Measurements from ENCODE around the gene PIGS. TPM values are rescaled to one million over a fixed set of nuclear protein-coding genes. Genes with fewer than 3 reads are reported as not detected.

The PIGS gene
- total RNA-seq, 1 donor from 2014 or later, result 65.0 TPM

GRCh38 chr17:28527859-28528258 is 43.5 kb downstream of the PIGS start:
- Mint-ChIP-seq H3K27ac (no peak overlapping the region), H3K4me3 (ENCODE audit: low read depth) (no peak overlapping the region), H3K36me3 (ENCODE audit: insufficient read depth) (no peaks in the 10 kb centered on the region), H3K27me3 (peaks cover 4% of the 10 kb centered on the region), H3K4me1 (ENCODE audit: low read depth) (peaks cover 15% of the 10 kb centered on the region), H3K9me3 (ENCODE audit: low read depth) (no peaks in the 10 kb centered on the region)
- TF ChIP-seq, protein P1, sequence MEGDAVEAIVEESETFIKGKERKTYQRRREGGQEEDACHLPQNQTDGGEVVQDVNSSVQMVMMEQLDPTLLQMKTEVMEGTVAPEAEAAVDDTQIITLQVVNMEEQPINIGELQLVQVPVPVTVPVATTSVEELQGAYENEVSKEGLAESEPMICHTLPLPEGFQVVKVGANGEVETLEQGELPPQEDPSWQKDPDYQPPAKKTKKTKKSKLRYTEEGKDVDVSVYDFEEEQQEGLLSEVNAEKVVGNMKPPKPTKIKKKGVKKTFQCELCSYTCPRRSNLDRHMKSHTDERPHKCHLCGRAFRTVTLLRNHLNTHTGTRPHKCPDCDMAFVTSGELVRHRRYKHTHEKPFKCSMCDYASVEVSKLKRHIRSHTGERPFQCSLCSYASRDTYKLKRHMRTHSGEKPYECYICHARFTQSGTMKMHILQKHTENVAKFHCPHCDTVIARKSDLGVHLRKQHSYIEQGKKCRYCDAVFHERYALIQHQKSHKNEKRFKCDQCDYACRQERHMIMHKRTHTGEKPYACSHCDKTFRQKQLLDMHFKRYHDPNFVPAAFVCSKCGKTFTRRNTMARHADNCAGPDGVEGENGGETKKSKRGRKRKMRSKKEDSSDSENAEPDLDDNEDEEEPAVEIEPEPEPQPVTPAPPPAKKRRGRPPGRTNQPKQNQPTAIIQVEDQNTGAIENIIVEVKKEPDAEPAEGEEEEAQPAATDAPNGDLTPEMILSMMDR (IDR thresholded peaks at IDR 0.05; ENCODE audit: unreplicated experiment), result no peak
- no peak for DNase-seq (ENCODE audit: low spot score, unreplicated experiment)

GRCh38 chr17:28527181-28527681 is 44.1 kb downstream of the PIGS start:
- H3K27ac Mint-ChIP-seq, result peak overlapping the region; percentile 39
- TF ChIP-seq, protein P1 (IDR thresholded peaks at IDR 0.05; ENCODE audit: unreplicated experiment), result no peak
- no peak overlapping the region for H3K4me3 Mint-ChIP-seq (ENCODE audit: low read depth)
- peaks cover 15% of the 10 kb centered on the region for H3K4me1 Mint-ChIP-seq (ENCODE audit: low read depth)
- H3K36me3 Mint-ChIP-seq (ENCODE audit: insufficient read depth), result no peaks in the 10 kb centered on the region
- H3K27me3 Mint-ChIP-seq, result peaks cover 4% of the 10 kb centered on the region
- no peak for DNase-seq (ENCODE audit: low spot score, unreplicated experiment)
- no peaks in the 10 kb centered on the region for H3K9me3 Mint-ChIP-seq (ENCODE audit: low read depth)

DNA sequence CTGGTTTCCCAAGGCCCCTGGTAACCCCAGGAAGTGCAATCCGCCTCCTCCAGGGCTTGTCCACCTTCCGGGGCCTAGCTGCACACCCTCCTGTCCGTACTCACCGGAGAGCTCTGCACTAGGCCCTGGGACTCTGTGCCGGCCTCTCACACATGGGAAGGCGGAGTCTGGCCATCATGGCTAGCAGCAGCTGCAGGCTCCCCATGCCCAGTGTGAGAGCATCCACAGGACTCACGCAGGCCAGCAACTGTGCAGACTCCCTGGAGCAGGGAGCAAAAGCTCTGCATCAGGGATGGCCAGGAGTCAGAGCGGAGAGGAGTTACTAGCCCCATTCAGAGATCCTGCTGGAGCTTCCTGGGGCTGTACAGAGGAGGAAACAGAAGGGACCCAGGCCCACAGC is 44.9 kb downstream of the PIGS start:
- peaks cover 3% of the 10 kb centered on the region for H3K27me3 Mint-ChIP-seq
- peaks cover 15% of the 10 kb centered on the region for H3K4me1 Mint-ChIP-seq (ENCODE audit: low read depth)
- no peak overlapping the region for H3K27ac Mint-ChIP-seq
- no peaks in the 10 kb centered on the region for H3K9me3 Mint-ChIP-seq (ENCODE audit: low read depth)
- H3K36me3 Mint-ChIP-seq (ENCODE audit: insufficient read depth), result no peaks in the 10 kb centered on the region
- TF ChIP-seq, protein P1 (IDR thresholded peaks at IDR 0.05; ENCODE audit: unreplicated experiment), result no peak
- no peak overlapping the region for H3K4me3 Mint-ChIP-seq (ENCODE audit: low read depth)
- no peak for DNase-seq (ENCODE audit: low spot score, unreplicated experiment)

GRCh38 chr17:28524476-28525424 is 46.6 kb downstream of the PIGS start:
- peaks cover 15% of the 10 kb centered on the region for H3K4me1 Mint-ChIP-seq (ENCODE audit: low read depth)
- H3K4me3 Mint-ChIP-seq (ENCODE audit: low read depth), result no peak overlapping the region
- H3K9me3 Mint-ChIP-seq (ENCODE audit: low read depth), result no peaks in the 10 kb centered on the region
- H3K36me3 Mint-ChIP-seq (ENCODE audit: insufficient read depth), result no peaks in the 10 kb centered on the region
- DNase-seq (ENCODE audit: low spot score, unreplicated experiment), result no peak
- peak overlapping the region; percentile 94 for H3K27ac Mint-ChIP-seq
- peaks cover 5% of the 10 kb centered on the region for H3K27me3 Mint-ChIP-seq
- TF ChIP-seq, protein P1 (IDR thresholded peaks at IDR 0.05; ENCODE audit: unreplicated experiment), result no peak

- Mint-ChIP-seq H3K27ac (no peak overlapping the region), H3K27me3 (peaks cover 9% of the 10 kb centered on the region), H3K4me3 (ENCODE audit: low read depth) (no peak overlapping the region), H3K9me3 (ENCODE audit: low read depth) (no peaks in the 10 kb centered on the region), H3K4me1 (ENCODE audit: low read depth) (peaks cover 15% of the 10 kb centered on the region), H3K36me3 (ENCODE audit: insufficient read depth) (no peaks in the 10 kb centered on the region)
- TF ChIP-seq, protein P1 (IDR thresholded peaks at IDR 0.05; ENCODE audit: unreplicated experiment), result no peak
- DNase-seq (ENCODE audit: low spot score, unreplicated experiment), result no peak
Observed at GRCh38 chr17:28523876-28524275, 47.4 kb downstream of the PIGS start.
